NCI-H1417 (cell line): ENCODE results near the gene CORO2A.
"Not testable (repeated sequence)": the region's sequence is repeated elsewhere in the genome, so short reads cannot be mapped to it uniquely, and the experiment has no call there.

Source experiments
- DNase-seq, 3 experiments: peaks; one replicate each; lab custom pipeline; 2025; lab: John Stamatoyannopoulos, UW

Gene CORO2A

GRCh38 chr9:98191181-98191608, 1.2 kb downstream of the CORO2A start:
- DNase-seq = no peak

- no peak for DNase-seq
These were observed 1.7 kb downstream of the CORO2A start for GRCh38 chr9:98190757-98191105.

GRCh38 chr9:98189412-98189811, 3.0 kb downstream of the CORO2A start:
- DNase-seq = no peak

GRCh38 chr9:98187926-98188325, 4.5 kb downstream of the CORO2A start:
- DNase-seq = no peak

- DNase-seq = no peak
These were observed 6.2 kb downstream of the CORO2A start for GRCh38 chr9:98186236-98186635.

- no peak for DNase-seq
These were observed 6.7 kb downstream of the CORO2A start for GRCh38 chr9:98185611-98186171.

- no peak for DNase-seq
These were observed 7.3 kb downstream of the CORO2A start for GRCh38 chr9:98185021-98185567.

- no peak for DNase-seq
These were observed 8.1 kb downstream of the CORO2A start for GRCh38 chr9:98184326-98184725.

- no peak for DNase-seq
These were observed 9.4 kb downstream of the CORO2A start for GRCh38 chr9:98182889-98183599.

- peak in 1 of 3 experiments; percentile 17 for DNase-seq
These were observed 10.2 kb downstream of the CORO2A start for GRCh38 chr9:98182069-98182820.

- DNase-seq = no peak
These were observed 10.7 kb downstream of the CORO2A start for GRCh38 chr9:98181746-98182068.

- DNase-seq = no peak
These were observed 11.4 kb downstream of the CORO2A start for GRCh38 chr9:98180996-98181395.

GRCh38 chr9:98178874-98179850, 13.3 kb downstream of the CORO2A start:
- DNase-seq = no peak

GRCh38 chr9:98176391-98177259, 15.8 kb downstream of the CORO2A start:
- DNase-seq = no peak

GRCh38 chr9:98175762-98176161, 16.7 kb downstream of the CORO2A start:
- DNase-seq = no peak

GRCh38 chr9:98175028-98175569, 17.3 kb downstream of the CORO2A start:
- DNase-seq = no peak

GRCh38 chr9:98174502-98174918, 17.9 kb downstream of the CORO2A start:
- not testable (repeated sequence) for DNase-seq

GRCh38 chr9:98173181-98173580, 19.3 kb downstream of the CORO2A start:
- no peak for DNase-seq

GRCh38 chr9:98172604-98173003, 19.8 kb downstream of the CORO2A start:
- DNase-seq = peak; percentile 82 to 99 (median 92)

GRCh38 chr9:98171176-98171925, 21.1 kb downstream of the CORO2A start:
- no peak for DNase-seq
